ENCODE data around the gene SERP2. TPM values are rescaled to one million over a fixed set of nuclear protein-coding genes. Genes with fewer than 3 reads are reported as not detected.
A peak's percentile ranks its signal among the peaks of the same experiment; 100 is the strongest.

SERP2 gene
- total RNA-seq, 1 donor from 2014 or later = 6.3 TPM

DNA sequence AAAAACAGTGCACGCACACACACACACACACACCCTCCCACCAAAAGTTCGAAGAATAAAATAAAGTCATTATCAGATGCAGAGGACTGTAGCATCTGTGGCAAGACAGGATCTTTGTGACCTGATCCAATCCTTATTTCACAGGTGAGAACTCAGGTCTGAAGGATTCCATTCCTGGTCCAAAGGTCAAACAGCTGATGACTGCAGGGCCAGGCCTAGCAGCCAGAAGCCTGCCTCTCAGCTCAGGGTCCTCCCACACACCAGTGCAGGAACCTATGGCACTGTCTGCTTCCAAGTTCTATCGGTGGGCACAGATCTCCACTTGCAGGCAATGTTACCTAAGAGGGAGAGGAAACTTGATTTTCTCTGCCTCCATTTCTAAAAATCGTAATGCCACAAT, 57.5 kb downstream of the SERP2 start:
- H3K9me3 Mint-ChIP-seq (ENCODE audit: low read depth) = peaks cover 4% of the 10 kb centered on the region
- H3K27ac Mint-ChIP-seq = peak overlapping the region; percentile 88
- TF ChIP-seq, protein P1, sequence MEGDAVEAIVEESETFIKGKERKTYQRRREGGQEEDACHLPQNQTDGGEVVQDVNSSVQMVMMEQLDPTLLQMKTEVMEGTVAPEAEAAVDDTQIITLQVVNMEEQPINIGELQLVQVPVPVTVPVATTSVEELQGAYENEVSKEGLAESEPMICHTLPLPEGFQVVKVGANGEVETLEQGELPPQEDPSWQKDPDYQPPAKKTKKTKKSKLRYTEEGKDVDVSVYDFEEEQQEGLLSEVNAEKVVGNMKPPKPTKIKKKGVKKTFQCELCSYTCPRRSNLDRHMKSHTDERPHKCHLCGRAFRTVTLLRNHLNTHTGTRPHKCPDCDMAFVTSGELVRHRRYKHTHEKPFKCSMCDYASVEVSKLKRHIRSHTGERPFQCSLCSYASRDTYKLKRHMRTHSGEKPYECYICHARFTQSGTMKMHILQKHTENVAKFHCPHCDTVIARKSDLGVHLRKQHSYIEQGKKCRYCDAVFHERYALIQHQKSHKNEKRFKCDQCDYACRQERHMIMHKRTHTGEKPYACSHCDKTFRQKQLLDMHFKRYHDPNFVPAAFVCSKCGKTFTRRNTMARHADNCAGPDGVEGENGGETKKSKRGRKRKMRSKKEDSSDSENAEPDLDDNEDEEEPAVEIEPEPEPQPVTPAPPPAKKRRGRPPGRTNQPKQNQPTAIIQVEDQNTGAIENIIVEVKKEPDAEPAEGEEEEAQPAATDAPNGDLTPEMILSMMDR (IDR thresholded peaks at IDR 0.05; ENCODE audit: unreplicated experiment) = no peak
- H3K36me3 Mint-ChIP-seq (ENCODE audit: insufficient read depth) = peaks cover 20% of the 10 kb centered on the region
- peak; percentile 42 for DNase-seq (ENCODE audit: low spot score, unreplicated experiment)
- H3K4me1 Mint-ChIP-seq (ENCODE audit: low read depth) = peaks cover 36% of the 10 kb centered on the region
- no peak overlapping the region for H3K4me3 Mint-ChIP-seq (ENCODE audit: low read depth)
- H3K27me3 Mint-ChIP-seq = no peaks in the 10 kb centered on the region

DNA sequence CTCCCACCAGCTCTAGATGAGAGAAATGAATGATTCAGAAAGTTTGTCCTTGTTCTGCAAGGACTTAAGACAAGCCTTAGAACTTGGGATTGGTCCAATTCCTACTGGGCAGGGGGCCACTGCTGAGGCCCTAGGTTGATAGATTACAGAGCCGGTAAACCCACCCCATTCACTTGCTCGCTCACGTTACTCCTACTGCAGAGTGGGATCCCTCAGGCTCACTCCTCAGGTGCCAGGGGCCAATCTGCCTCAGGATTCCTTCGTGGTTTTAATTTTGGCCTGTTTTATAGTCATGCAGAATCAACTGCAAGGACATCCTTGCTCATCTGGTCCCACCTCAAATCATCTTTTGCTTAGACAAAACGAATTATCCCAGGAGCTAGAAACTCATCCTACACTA, 59.0 kb downstream of the SERP2 start:
- Mint-ChIP-seq H3K27ac (peak overlapping the region; percentile 10), H3K4me1 (ENCODE audit: low read depth) (peaks cover 39% of the 10 kb centered on the region), H3K36me3 (ENCODE audit: insufficient read depth) (peaks cover 21% of the 10 kb centered on the region), H3K27me3 (no peaks in the 10 kb centered on the region), H3K9me3 (ENCODE audit: low read depth) (no peaks in the 10 kb centered on the region), H3K4me3 (ENCODE audit: low read depth) (peak overlapping the region; percentile 87)
- no peak for DNase-seq (ENCODE audit: low spot score, unreplicated experiment)
- TF ChIP-seq, protein P1 (IDR thresholded peaks at IDR 0.05; ENCODE audit: unreplicated experiment) = no peak

DNA sequence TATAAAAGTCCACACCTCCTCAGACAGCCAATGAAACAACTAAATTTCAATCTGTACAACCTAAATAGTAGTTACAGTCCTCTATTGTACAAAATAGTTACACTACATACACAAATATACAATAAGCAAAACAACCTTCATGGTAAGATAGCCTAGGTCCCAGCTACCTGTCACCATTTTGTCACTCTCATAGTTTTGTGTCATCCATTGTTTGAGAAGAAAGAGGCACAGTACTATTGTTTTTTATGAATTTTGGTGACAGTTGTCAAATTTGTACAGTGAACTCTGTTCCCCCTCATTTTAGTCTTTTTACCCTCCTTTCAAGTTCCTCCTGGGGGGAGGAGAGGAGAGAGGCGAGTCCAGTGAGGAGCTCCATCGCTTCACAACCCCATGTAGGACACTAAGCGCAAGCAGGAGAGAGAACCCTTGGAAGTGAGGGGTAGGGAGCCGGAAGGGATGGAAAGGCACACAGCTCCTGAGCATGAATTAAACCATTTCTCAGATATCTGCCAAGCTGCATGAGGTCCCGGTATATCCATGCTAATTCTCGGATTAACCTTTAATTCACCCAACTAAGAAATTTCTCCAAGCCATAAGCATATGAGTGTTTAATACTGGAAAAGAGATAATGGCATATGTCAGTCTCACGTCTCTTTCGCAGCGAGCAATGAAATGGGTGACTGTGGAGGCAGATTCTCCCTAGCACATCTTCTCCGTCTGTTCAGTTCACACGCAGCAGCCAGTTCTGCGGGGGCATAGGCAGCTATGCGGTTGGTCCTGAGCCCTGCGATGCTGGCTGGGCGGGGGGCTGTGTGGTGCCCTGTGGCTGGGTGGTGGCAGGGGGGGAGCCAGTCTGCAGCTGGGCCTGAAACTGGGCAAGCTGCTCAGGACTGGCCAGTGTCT, 60.5 kb downstream of the SERP2 start:
- peaks cover 40% of the 10 kb centered on the region for H3K4me1 Mint-ChIP-seq (ENCODE audit: low read depth)
- peak overlapping the region; percentile 87 for H3K4me3 Mint-ChIP-seq (ENCODE audit: low read depth)
- H3K27ac Mint-ChIP-seq = peak overlapping the region; percentile 88
- no peaks in the 10 kb centered on the region for H3K9me3 Mint-ChIP-seq (ENCODE audit: low read depth)
- DNase-seq (ENCODE audit: low spot score, unreplicated experiment) = no peak
- TF ChIP-seq, protein P1 (IDR thresholded peaks at IDR 0.05; ENCODE audit: unreplicated experiment) = no peak
- peaks cover 21% of the 10 kb centered on the region for H3K36me3 Mint-ChIP-seq (ENCODE audit: insufficient read depth)
- no peaks in the 10 kb centered on the region for H3K27me3 Mint-ChIP-seq

DNA sequence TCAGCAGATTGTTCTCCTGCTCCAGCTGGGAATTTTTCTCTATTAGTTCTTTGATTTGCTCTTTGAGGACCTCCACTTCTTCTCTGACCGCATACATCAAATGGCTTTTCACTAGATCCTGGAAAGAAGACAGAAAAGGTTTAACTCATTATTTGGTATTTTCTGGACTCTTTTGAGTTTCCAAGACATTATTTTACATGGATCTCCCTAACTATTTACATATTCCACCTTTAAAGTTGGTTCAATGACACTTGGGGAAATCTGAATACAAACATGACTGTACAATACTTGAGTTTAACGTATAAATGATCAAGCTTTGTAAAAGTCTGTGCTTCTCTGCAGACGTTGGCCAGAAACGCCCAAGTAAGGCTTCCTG, 61.1 kb downstream of the SERP2 start:
- Mint-ChIP-seq H3K27ac (peak overlapping the region; percentile 88), H3K36me3 (ENCODE audit: insufficient read depth) (peaks cover 21% of the 10 kb centered on the region), H3K4me3 (ENCODE audit: low read depth) (peak overlapping the region; percentile 87), H3K27me3 (no peaks in the 10 kb centered on the region), H3K4me1 (ENCODE audit: low read depth) (peaks cover 40% of the 10 kb centered on the region), H3K9me3 (ENCODE audit: low read depth) (no peaks in the 10 kb centered on the region)
- DNase-seq (ENCODE audit: low spot score, unreplicated experiment) = no peak
- TF ChIP-seq, protein P1 (IDR thresholded peaks at IDR 0.05; ENCODE audit: unreplicated experiment) = no peak

DNA sequence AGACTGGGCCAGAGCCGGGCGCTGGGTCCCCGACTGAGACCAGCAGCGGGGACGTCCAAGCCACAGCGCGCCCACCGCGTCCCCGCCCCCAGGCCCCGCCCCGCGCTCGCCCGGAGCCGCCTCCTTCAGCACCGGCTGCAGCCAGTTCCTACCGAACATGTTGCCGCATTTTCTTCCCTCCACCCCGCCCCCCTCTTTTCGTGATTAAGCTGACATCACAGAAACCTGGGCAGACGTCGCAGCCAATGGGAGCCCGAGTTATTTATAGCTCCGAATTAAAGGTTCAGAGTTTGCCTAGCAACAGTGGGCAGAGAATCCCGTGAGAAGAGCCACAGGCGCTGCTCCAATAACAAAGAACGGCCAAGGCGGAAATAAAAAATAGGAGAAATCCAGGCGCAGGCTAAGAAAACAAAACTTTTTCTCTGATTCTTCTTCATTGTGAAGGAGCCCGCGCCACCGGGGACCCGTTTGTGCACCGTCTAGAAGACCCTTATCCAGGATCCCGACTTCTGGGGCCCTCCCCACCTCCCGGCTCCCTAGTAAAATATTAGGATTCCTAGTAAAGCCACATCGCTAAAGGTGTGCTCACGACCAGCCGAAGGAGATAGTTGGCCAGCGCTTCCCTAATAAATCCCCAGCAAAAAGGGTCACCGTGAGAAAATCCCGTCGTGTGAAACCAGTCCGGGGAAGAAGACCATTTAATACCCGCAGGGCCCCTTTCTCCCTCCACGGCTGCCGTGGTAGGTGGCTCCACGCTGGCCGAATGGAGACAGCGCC, 61.7 kb downstream of the SERP2 start:
- peak overlapping the region; percentile 87 for H3K4me3 Mint-ChIP-seq (ENCODE audit: low read depth)

More for the DNA sequence above, 61.7 kb downstream of the SERP2 start:
- no peaks in the 10 kb centered on the region for H3K27me3 Mint-ChIP-seq
- peak; percentile 96 for DNase-seq (ENCODE audit: low spot score, unreplicated experiment)
- H3K27ac Mint-ChIP-seq = peak overlapping the region; percentile 100
- TF ChIP-seq, protein P1 (IDR thresholded peaks at IDR 0.05; ENCODE audit: unreplicated experiment) = no peak
- peaks cover 40% of the 10 kb centered on the region for H3K4me1 Mint-ChIP-seq (ENCODE audit: low read depth)
- no peaks in the 10 kb centered on the region for H3K9me3 Mint-ChIP-seq (ENCODE audit: low read depth)
- peaks cover 21% of the 10 kb centered on the region for H3K36me3 Mint-ChIP-seq (ENCODE audit: insufficient read depth)

All from progenitor cell of endocrine pancreas (in vitro differentiated cells).